ENCODE results near the gene SCAMP2.

DNA sequence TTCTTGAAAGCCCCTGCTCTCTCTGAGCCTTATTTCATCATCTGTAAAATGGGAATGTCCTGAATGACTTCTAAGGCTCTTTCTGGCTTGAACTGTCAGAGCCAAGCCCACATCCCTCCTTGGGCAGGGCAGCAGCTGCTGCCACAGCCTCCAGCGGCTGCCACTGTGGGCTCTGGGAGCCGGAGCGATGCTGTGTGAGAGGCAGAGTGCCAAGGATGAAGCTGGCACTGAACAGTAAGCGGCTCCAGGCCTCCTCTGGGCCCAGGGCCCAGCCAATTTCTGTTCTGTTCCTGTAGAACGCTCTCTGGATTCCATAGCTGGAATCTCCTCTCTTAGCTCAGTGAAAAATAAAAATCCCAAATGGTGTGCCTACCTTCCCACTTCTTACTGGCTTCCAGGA lies 42.3 kb downstream of the SCAMP2 start:
- TF ChIP-seq, protein P1, sequence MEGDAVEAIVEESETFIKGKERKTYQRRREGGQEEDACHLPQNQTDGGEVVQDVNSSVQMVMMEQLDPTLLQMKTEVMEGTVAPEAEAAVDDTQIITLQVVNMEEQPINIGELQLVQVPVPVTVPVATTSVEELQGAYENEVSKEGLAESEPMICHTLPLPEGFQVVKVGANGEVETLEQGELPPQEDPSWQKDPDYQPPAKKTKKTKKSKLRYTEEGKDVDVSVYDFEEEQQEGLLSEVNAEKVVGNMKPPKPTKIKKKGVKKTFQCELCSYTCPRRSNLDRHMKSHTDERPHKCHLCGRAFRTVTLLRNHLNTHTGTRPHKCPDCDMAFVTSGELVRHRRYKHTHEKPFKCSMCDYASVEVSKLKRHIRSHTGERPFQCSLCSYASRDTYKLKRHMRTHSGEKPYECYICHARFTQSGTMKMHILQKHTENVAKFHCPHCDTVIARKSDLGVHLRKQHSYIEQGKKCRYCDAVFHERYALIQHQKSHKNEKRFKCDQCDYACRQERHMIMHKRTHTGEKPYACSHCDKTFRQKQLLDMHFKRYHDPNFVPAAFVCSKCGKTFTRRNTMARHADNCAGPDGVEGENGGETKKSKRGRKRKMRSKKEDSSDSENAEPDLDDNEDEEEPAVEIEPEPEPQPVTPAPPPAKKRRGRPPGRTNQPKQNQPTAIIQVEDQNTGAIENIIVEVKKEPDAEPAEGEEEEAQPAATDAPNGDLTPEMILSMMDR (IDR thresholded peaks at IDR 0.05) = no peak
- TF ChIP-seq EZH2 (IDR thresholded peaks at IDR 0.05; ENCODE audit: borderline replicate concordance, insufficient read depth, low read depth, low read length, poor library complexity, severe bottlenecking) = no peak

All from B cell (primary cell).